Fibroblast of lung (primary cell): ENCODE measurements around the gene LAPTM5.

ENCODE experiments used
- CTCF ChIP-seq, 2 donors: IDR thresholded peaks in 1 of 2; conservative IDR thresholded peaks in 1 of 2; 1 replicate in 1 of 2; 2 replicates in 1 of 2; pipeline ENCODE4 v1.5.1; 2011 to 2012; ENCODE audit warnings: low read length in 2 of 2, control low read depth in 1 of 2, inconsistent platforms in 1 of 2, low read depth in 1 of 2, mild to moderate bottlenecking in 1 of 2
- EZH2 ChIP-seq: IDR thresholded peaks from 2 replicates; pipeline ENCODE4 v1.5.1; 2012; ENCODE audit warnings: low read length, control low read depth, mild to moderate bottlenecking; ENCODE audit errors: missing control alignments

- TF ChIP-seq CTCF (conservative IDR thresholded peaks at IDR 0.05 in 1 of 2, IDR thresholded peaks at IDR 0.05 in 1 of 2; ENCODE audit: low read depth in 1 of 2, low read length in 2 of 2) = no peak
- TF ChIP-seq EZH2 = no peak
These were observed 43.0 kb downstream of the LAPTM5 start for GRCh38 chr1:30714536-30715090.
